Bronchus fibroblast of lung (primary cell): ENCODE results near the gene TMEM9. TPM values are rescaled to one million over a fixed set of nuclear protein-coding genes. Genes with fewer than 3 reads are reported as not detected.

Source experiments
- total RNA-seq: library from RNA; depleted of rRNA; stranded (reverse); fragments of >200 nt; gene quantifications from 2 replicates; pipeline ENCODE4 v1.2.3, GENCODE V29; 2015

TMEM9 gene
- 78.0 and 80.6 TPM in 2 replicates for total RNA-seq

GRCh38 chr1:201154389-201155165 is at the start of gene TMEM9:
TSS of gene TMEM9 (minus strand) at chr1:201154474. CDS start at chr1:201153923, 551 bp downstream.

GRCh38 chr1:201190624-201191051 is 36.4 kb upstream of the TMEM9 start, which contains the start of gene IGFN1:
TSS of gene IGFN1 (plus strand) at chr1:201190824. CDS start at chr1:201193294, 2,470 bp downstream.

GRCh38 chr1:201126832-201127754 is 27.2 kb downstream of the TMEM9 start, which contains the start of gene ASCL5:
TSS of gene ASCL5 (minus strand) at chr1:201127184. CDS start at chr1:201115372, 11,812 bp downstream.

GRCh38 chr1:201112173-201112731 is 42.0 kb downstream of the TMEM9 start, which contains the start of gene CACNA1S:
TSS of gene CACNA1S (minus strand) at chr1:201112426. CDS start at chr1:201112339, 87 bp downstream.

Other genes with a start within 250 kb of the TMEM9 start
- gene KIF21B, start 130.8 kb downstream of the TMEM9 start, total RNA-seq: 3.0 and 3.3 TPM in 2 replicates
- not detected in 2 replicates for gene CACNA1S, start 42.0 kb downstream of the TMEM9 start, total RNA-seq
- gene ASCL5, start 27.3 kb downstream of the TMEM9 start, total RNA-seq: under 0.01 TPM in 1 of 2 replicates, not detected in the other
- not detected in 2 replicates for gene IGFN1, start 36.4 kb upstream of the TMEM9 start, total RNA-seq
- gene PKP1, start 129.0 kb upstream of the TMEM9 start, total RNA-seq: under 0.01 TPM in 1 of 2 replicates, not detected in the other
- gene TNNT2, start 223.2 kb upstream of the TMEM9 start, total RNA-seq: not detected in 2 replicates
- not detected in 2 replicates for gene LAD1, start 244.8 kb upstream of the TMEM9 start, total RNA-seq